Measurements from ENCODE around the gene TRA2B. TPM values are rescaled to one million over a fixed set of nuclear protein-coding genes. Genes with fewer than 3 reads are reported as not detected.
A peak's percentile ranks its signal among the peaks of the same experiment; 100 is the strongest.

Gene TRA2B
- total RNA-seq: 174 and 191 TPM in 2 replicates

- peak; percentile 91 to 98 for DNase-seq (ENCODE audit: low read depth in 2 of 2)
These were observed at the start of gene TRA2B for GRCh38 chr3:185937689-185938374. Gene TRA2B (minus strand): TSS chr3:185938014. CDS start chr3:185937860, 154 bp downstream.

GRCh38 chr3:185986198-185986777, 48.5 kb upstream of the TRA2B start:
- no peak for DNase-seq (ENCODE audit: low read depth in 2 of 2)

- DNase-seq (ENCODE audit: low read depth in 2 of 2): no peak
These were observed 46.4 kb upstream of the TRA2B start for GRCh38 chr3:185984203-185984602.

- peak; percentile 39 to 68 for DNase-seq (ENCODE audit: low read depth in 2 of 2)
These were observed 45.8 kb upstream of the TRA2B start for GRCh38 chr3:185983495-185984141.

- DNase-seq (ENCODE audit: low read depth in 2 of 2): no peak
These were observed 44.8 kb upstream of the TRA2B start for GRCh38 chr3:185982632-185983031.

GRCh38 chr3:185981621-185982020, 43.8 kb upstream of the TRA2B start:
- peak in 1 of 2 donors; percentile 13 for DNase-seq (ENCODE audit: low read depth in 2 of 2)

- DNase-seq (ENCODE audit: low read depth in 2 of 2): peak; percentile 26 to 60
These were observed 41.9 kb upstream of the TRA2B start for GRCh38 chr3:185979721-185980121.

GRCh38 chr3:185978516-185978915, 40.7 kb upstream of the TRA2B start:
- DNase-seq (ENCODE audit: low read depth in 2 of 2): no peak

- no peak for DNase-seq (ENCODE audit: low read depth in 2 of 2)
These were observed 39.8 kb upstream of the TRA2B start for GRCh38 chr3:185977679-185978040.

GRCh38 chr3:185976977-185977678, 39.3 kb upstream of the TRA2B start:
- peak; percentile 16 to 70 for DNase-seq (ENCODE audit: low read depth in 2 of 2)

- no peak for DNase-seq (ENCODE audit: low read depth in 2 of 2)
These were observed 38.3 kb upstream of the TRA2B start for GRCh38 chr3:185976100-185976499.

GRCh38 chr3:185971579-185971978, 33.8 kb upstream of the TRA2B start:
- no peak for DNase-seq (ENCODE audit: low read depth in 2 of 2)

GRCh38 chr3:185968168-185968567, 30.4 kb upstream of the TRA2B start:
- DNase-seq (ENCODE audit: low read depth in 2 of 2): no peak

- DNase-seq (ENCODE audit: low read depth in 2 of 2): no peak
These were observed 28.8 kb upstream of the TRA2B start for GRCh38 chr3:185966655-185967054.

- DNase-seq (ENCODE audit: low read depth in 2 of 2): no peak
These were observed 27.7 kb upstream of the TRA2B start for GRCh38 chr3:185965496-185965895.

GRCh38 chr3:185961675-185962232, 23.9 kb upstream of the TRA2B start:
- no peak for DNase-seq (ENCODE audit: low read depth in 2 of 2)

- peak in 1 of 2 donors; percentile 11 for DNase-seq (ENCODE audit: low read depth in 2 of 2)
These were observed 22.9 kb upstream of the TRA2B start for GRCh38 chr3:185960522-185961288.

- DNase-seq (ENCODE audit: low read depth in 2 of 2): peak in 1 of 2 donors; percentile 76
These were observed 22.1 kb upstream of the TRA2B start for GRCh38 chr3:185959609-185960521.

GRCh38 chr3:185958626-185959025, 20.8 kb upstream of the TRA2B start:
- peak in 1 of 2 donors; percentile 32 for DNase-seq (ENCODE audit: low read depth in 2 of 2)

- no peak for DNase-seq (ENCODE audit: low read depth in 2 of 2)
These were observed 18.4 kb upstream of the TRA2B start for GRCh38 chr3:185956244-185956643.
